K562 (cell line): ENCODE data around the gene NOSTRIN. TPM values are rescaled to one million over a fixed set of nuclear protein-coding genes. Genes with fewer than 3 reads are reported as not detected.

Experiments
- ATAC-seq: fragments of 200-7000 bp; cut with Tn5 transposase; 3 replicates; pipeline ENCODE4 v1.9.1; 2020; ENCODE audit warnings: moderate library complexity
- BruUV-seq: library from RNA; stranded (reverse); fragments of 400-500 nt; replicated peaks from 2 replicates; lab custom pipeline; 2021; lab: Mats Ljungman, UMichigan
- CTCF ChIA-PET: fragments of 300-600 bp; formaldehyde crosslinking; extraction: SDS; loops from one replicate; lab custom pipeline; 2021; ENCODE audit warnings: low intra/inter-chr PET ratio; lab: Yijun Ruan, JAX
- POLR2A ChIA-PET: fragments of 300-600, 350-650 bp; sonication (Branson Sonifier 250); formaldehyde crosslinking; extraction: SDS; loops from one replicate; lab custom pipeline; 2021; ENCODE audit warnings: antibody characterized with exemption, inconsistent platforms; lab: Yijun Ruan, JAX
- DNase-seq, 4 experiments: peaks; one replicate each; pipeline versions ENCODE4 v3.0.0 to v3.0.0-alpha.2; 2011 to 2018; ENCODE audit warnings: low spot score in 3 of 4, mixed read lengths in 3 of 4; ENCODE audit errors: extremely low read depth in 1 of 4
- FAIRE-seq: peaks from 2 replicates; lab custom pipeline; 2011; peaks lifted over from hg19 to GRCh38; lab: Jason Lieb, UNC
- H2AFZ ChIP-seq: 2 replicates; pipeline ENCODE4 v1.6.0; 2011; ENCODE audit warnings: low read depth, low read length, control low read depth, inconsistent platforms
- H3K27ac ChIP-seq: fragments of 200-600 bp; 3 replicates; pipeline ENCODE4 v1.8.0; 2011; ENCODE audit warnings: low read depth, mild to moderate bottlenecking, control low read depth, inconsistent platforms, low read length, moderate library complexity, mixed read lengths; ENCODE audit errors: extremely low read depth
- H3K27me3 ChIP-seq, 2 experiments: fragments of 300-600 bp in 1 of 2; 2 replicates in 1 of 2; 3 replicates in 1 of 2; pipeline versions ENCODE4 v1.6.0 to v1.8.0; 2011; ENCODE audit warnings: inconsistent platforms in 2 of 2, low read length in 2 of 2, mild to moderate bottlenecking in 1 of 2, mixed read lengths in 1 of 2, moderate library complexity in 1 of 2; ENCODE audit not compliant: control insufficient read depth in 2 of 2, insufficient read depth in 2 of 2
- H3K36me3 ChIP-seq: fragments of 300-600 bp; 3 replicates; pipeline ENCODE4 v1.8.0; 2011; ENCODE audit warnings: mild to moderate bottlenecking, low read length, inconsistent platforms; ENCODE audit not compliant: control insufficient read depth, insufficient read depth
- H3K4me1 ChIP-seq, 2 experiments: fragments of 200-600 bp in 1 of 2; replicated peaks in 1 of 2; 2 replicates in 1 of 2; 3 replicates in 1 of 2; pipeline versions ENCODE4 v1.5.1 to v1.8.0; 2011; ENCODE audit warnings: inconsistent platforms in 2 of 2, low read length in 2 of 2, mild to moderate bottlenecking in 1 of 2, mixed read lengths in 1 of 2, moderate library complexity in 1 of 2; ENCODE audit not compliant: control insufficient read depth in 2 of 2, insufficient read depth in 2 of 2
- H3K4me2 ChIP-seq: 2 replicates; pipeline ENCODE4 v1.6.1; 2011; ENCODE audit warnings: low read length, control low read depth, inconsistent platforms, mixed read lengths; ENCODE audit not compliant: insufficient read depth
- H3K4me3 ChIP-seq: fragments of 200-600 bp; sonication (generic), shearing (Covaris generic); 2 replicates; pipeline ENCODE4 v1.5.1; 2016; ENCODE audit warnings: control low read depth, inconsistent platforms
- H3K79me2 ChIP-seq: fragments of 200-600 bp; 3 replicates; pipeline ENCODE4 v1.8.0; 2011; ENCODE audit warnings: low read length, inconsistent platforms; ENCODE audit not compliant: control insufficient read depth, insufficient read depth
- H3K9ac ChIP-seq, 2 experiments: 2 replicates each; pipeline versions ENCODE4 v1.6.0 to v1.6.1; 2011; ENCODE audit warnings: low read depth in 2 of 2, low read length in 2 of 2, control low read depth in 1 of 2, inconsistent platforms in 1 of 2, mild to moderate bottlenecking in 1 of 2, mixed read lengths in 1 of 2; ENCODE audit not compliant: insufficient read depth in 1 of 2
- H3K9me1 ChIP-seq: one replicate; pipeline ENCODE4 v1.6.0; 2011; ENCODE audit warnings: inconsistent platforms, mild to moderate bottlenecking, low read length, moderate library complexity; ENCODE audit not compliant: control insufficient read depth, insufficient read depth
- H3K9me3 ChIP-seq: replicated peaks from 2 replicates; pipeline ENCODE4 v1.5.1; 2011; ENCODE audit warnings: low read depth, low read length, inconsistent platforms; ENCODE audit not compliant: control insufficient read depth, insufficient read depth
- H4K20me1 ChIP-seq: replicated peaks from 2 replicates; pipeline ENCODE4 v1.6.1; 2011; ENCODE audit warnings: low read length, inconsistent platforms, mixed read lengths; ENCODE audit not compliant: control insufficient read depth, insufficient read depth
- MXD1 ChIP-seq: fragments of 250-450 bp; sonication (Bioruptor Pico); IDR thresholded peaks from 2 replicates; pipeline ENCODE4 v1.8.0; 2021; ENCODE audit warnings: borderline replicate concordance, mild to moderate bottlenecking, moderate library complexity; ENCODE audit not compliant: poor library complexity, severe bottlenecking
- NFRKB ChIP-seq: fragments of 450-650 bp; IDR thresholded peaks from 2 replicates; pipeline ENCODE4 v1.6.1; 2016; ENCODE audit warnings: low read depth
- SMARCA5 ChIP-seq: fragments of 450-650 bp; IDR thresholded peaks from 2 replicates; pipeline ENCODE4 v1.6.1; 2016
- TCF7 ChIP-seq: sonication (generic); IDR thresholded peaks from 2 replicates; pipeline ENCODE4 v1.6.1; 2016; ENCODE audit warnings: antibody characterized with exemption, borderline replicate concordance
- ZBTB40 ChIP-seq, 2 experiments: fragments of 450-650 bp in 1 of 2; sonication (generic) in 1 of 2; formaldehyde crosslinking in 1 of 2; IDR thresholded peaks; 2 replicates each; pipeline versions ENCODE4 v1.7.1 to v1.9.0; 2016 to 2022; ENCODE audit warnings: inconsistent platforms in 1 of 2, mild to moderate bottlenecking in 1 of 2, missing genetic modification reagents in 1 of 2
- ZNF398 ChIP-seq: fragments of 250-450 bp; sonication (Bioruptor Pico); IDR thresholded peaks from 2 replicates; pipeline ENCODE4 v1.8.0; 2021; ENCODE audit warnings: moderate library complexity, mild to moderate bottlenecking, inconsistent platforms
- WGBS: fragments of 100-300 bp; shearing (Covaris generic); methylation state at CpG from one replicate; pipeline ENCODE4 v1.1.6; 2016; ENCODE audit warnings: low coverage, mixed read lengths; ENCODE audit not compliant: insufficient coverage; ENCODE audit errors: missing lambda C conversion rate; 5-methylcytosine and 5-hydroxymethylcytosine counted together
- in situ Hi-C: fragments of 300-500 bp; cut with MboI; formaldehyde crosslinking; loops from 4 replicates; pipeline ENCODE4 v1.15.0; 2018; ENCODE audit warnings: inconsistent platforms, mixed read lengths
- intact Hi-C: fragments of 100-400 bp; cut with micrococcal nuclease; formaldehyde crosslinking; loops from 2 replicates; pipeline ENCODE4 v1.14.2; 2022
- polyA plus RNA-seq, 8 experiments: library from polyadenylated mRNA; depleted of rRNA in 4 of 8; stranded (reverse) in 5 of 8; unstranded in 3 of 8; fragments of >200 nt; fragmentation: Nextera tagmentation in 2 of 8; fragmentation: Illumina TruSeq in 1 of 8; extraction: Ambion mirVana in 2 of 8; extraction: Trizol in 1 of 8; gene quantifications; 2 replicates each; pipeline versions ENCODE4 v1.2.1 to v1.2.3, GENCODE V29; 2011 to 2014; ENCODE audit warnings: inconsistent platforms in 1 of 8, missing spikeins in 1 of 8
- total RNA-seq, 7 experiments: library from RNA; depleted of rRNA in 6 of 7; stranded (reverse); fragments of >200 nt in 6 of 7; fragmentation: Illumina TruSeq in 2 of 7; extraction: Trizol in 2 of 7; gene quantifications; 2 replicates each; pipeline versions ENCODE4 v1.2.1 to v1.2.3, GENCODE V29; 2011 to 2021; ENCODE audit warnings: low replicate concordance in 1 of 7

The NOSTRIN gene
- total and polyA plus RNA-seq, 9 of the 15 experiments (the other 6 are each of a cell fraction or from before 2014, with no cell fraction given): 26.7 to 82.9 (median 56.3) TPM

DNA sequence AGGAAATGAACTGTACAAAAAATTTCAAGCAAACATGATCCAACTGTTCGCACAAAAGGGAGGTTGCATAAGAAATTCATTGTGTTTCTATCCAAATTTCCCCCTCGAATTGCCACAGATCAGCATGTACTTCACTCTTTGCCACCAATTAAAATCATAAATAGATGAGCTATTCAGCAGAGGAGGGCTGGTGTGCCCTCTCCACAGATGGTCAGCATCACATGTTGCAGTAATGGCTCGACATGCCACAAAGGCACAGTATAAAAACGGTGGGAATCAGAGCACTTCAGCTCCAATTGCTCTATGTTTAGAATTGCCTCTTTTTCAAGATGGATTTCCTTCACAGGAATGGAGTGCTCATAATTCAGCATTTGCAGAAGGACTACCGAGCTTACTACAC, 98.6 kb downstream of the NOSTRIN start, which contains the start of gene G6PC2 (continued):
- TF ChIP-seq MXD1 (no peak), NFRKB (no peak), ZNF398 (CRISPR knock-in tag) (no peak)

- FAIRE-seq (no peak), DNase-seq (no peak), ATAC-seq (no peak)
- no peak overlapping the region for H3K9ac ChIP-seq
- no TSS peak for BruUV-seq
- no peak overlapping the region for H3K4me3 ChIP-seq
- H4K20me1 ChIP-seq: no peaks in the 10 kb centered on the region
- intact Hi-C loops: no loop called here
- no peaks in the 10 kb centered on the region for H3K9me1 ChIP-seq
- H3K27ac ChIP-seq: no peak overlapping the region
- H3K9me3 ChIP-seq: no peaks in the 10 kb centered on the region
- ChIA-PET POLR2A (no interaction called here), CTCF (no interaction called here)
- peak overlapping the region; percentile 21; the same call in 1 of the 2 replicates for H2AFZ ChIP-seq
- 22% methylated on average over 2 of the region's 2 CpGs for WGBS
- H3K4me1 ChIP-seq: peaks cover 0 to 4% of the 10 kb centered on the region in 2 experiments; a peak in 2 of 5 replicates
- no peak overlapping the region for H3K4me2 ChIP-seq
- no peaks in the 10 kb centered on the region for H3K36me3 ChIP-seq
- H3K27me3 ChIP-seq: no peaks in the 10 kb centered on the region
- in situ Hi-C loops: loop anchor here (25.0 kb wide), 1 partner anchor 967 kb away; no protein-coding TSS in a partner anchor
- no peak for TF ChIP-seq TCF7
- TF ChIP-seq SMARCA5: no peak
- peak; percentile 74 for TF ChIP-seq ZBTB40 (IDR thresholded peaks at IDR 0.05)
- TF ChIP-seq ZBTB40 (CRISPR knock-in tag; IDR thresholded peaks at IDR 0.05): no peak
- H3K79me2 ChIP-seq: no peaks in the 10 kb centered on the region
Measured at GRCh38 chr2:168903888-168904287, 101.5 kb downstream of the NOSTRIN start.
